ENCODE measurements around the gene USP3.

DNA sequence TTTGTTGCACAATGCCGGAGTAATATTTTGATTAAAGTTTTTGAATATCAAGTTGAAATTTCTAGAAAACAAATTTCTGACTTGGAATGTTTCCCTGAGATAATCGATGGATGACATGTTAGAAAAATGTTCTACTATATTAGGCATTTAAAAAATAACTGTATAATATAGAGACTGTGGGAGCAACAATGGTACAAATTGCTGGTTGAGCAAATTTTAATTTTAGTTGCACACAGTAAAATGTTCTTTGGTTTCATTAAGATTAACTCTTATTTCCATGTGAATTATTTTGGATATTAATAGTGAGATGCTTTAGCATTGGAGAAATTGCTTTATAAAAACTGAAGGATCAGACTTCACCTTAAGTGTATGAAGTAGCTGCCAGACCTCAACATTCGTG is 9.3 kb downstream of the USP3 start:
- TF ChIP-seq, protein P1, sequence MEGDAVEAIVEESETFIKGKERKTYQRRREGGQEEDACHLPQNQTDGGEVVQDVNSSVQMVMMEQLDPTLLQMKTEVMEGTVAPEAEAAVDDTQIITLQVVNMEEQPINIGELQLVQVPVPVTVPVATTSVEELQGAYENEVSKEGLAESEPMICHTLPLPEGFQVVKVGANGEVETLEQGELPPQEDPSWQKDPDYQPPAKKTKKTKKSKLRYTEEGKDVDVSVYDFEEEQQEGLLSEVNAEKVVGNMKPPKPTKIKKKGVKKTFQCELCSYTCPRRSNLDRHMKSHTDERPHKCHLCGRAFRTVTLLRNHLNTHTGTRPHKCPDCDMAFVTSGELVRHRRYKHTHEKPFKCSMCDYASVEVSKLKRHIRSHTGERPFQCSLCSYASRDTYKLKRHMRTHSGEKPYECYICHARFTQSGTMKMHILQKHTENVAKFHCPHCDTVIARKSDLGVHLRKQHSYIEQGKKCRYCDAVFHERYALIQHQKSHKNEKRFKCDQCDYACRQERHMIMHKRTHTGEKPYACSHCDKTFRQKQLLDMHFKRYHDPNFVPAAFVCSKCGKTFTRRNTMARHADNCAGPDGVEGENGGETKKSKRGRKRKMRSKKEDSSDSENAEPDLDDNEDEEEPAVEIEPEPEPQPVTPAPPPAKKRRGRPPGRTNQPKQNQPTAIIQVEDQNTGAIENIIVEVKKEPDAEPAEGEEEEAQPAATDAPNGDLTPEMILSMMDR (IDR thresholded peaks at IDR 0.05; ENCODE audit: low read length) = no peak
- no peak for TF ChIP-seq EZH2 (optimal IDR thresholded peaks at IDR 0.05; ENCODE audit: low read depth, low read length)

Measured in MM.1S (cell line).